Activated CD8-positive, alpha-beta T cell treated with anti-CD3 and anti-CD28 coated beads for 36 hours (primary cell): ENCODE results near the gene TSPAN32. TPM values are rescaled to one million over a fixed set of nuclear protein-coding genes. Genes with fewer than 3 reads are reported as not detected.
A peak's percentile ranks its signal among the peaks of the same experiment; 100 is the strongest.

Experiments
- ATAC-seq: fragments of 200-7000 bp; cut with Tn5 transposase; one replicate; pipeline ENCODE4 v1.10.0; 2021; ENCODE audit warnings: mild to moderate bottlenecking, moderate library complexity
- CTCF ChIA-PET: fragments of 350-600 bp; sonication (Branson Sonifier 250); formaldehyde crosslinking; loops from one replicate; lab custom pipeline; 2021; ENCODE audit warnings: antibody characterized with exemption; lab: Charles Lee
- POLR2A ChIA-PET: fragments of 350-600 bp; sonication (Branson Sonifier 250); formaldehyde crosslinking; loops from one replicate; lab custom pipeline; 2021; ENCODE audit warnings: antibody characterized with exemption; lab: Charles Lee
- DNase-seq: peaks from one replicate; pipeline ENCODE4 v3.0.0-alpha.2; 2020
- H3K27ac Mint-ChIP-seq: one replicate; pipeline ENCODE4 v1.8.0; 2021; ENCODE audit warnings: mild to moderate bottlenecking, mixed read lengths
- H3K27me3 Mint-ChIP-seq: one replicate; pipeline ENCODE4 v1.8.0; 2021; ENCODE audit warnings: mixed read lengths
- H3K36me3 Mint-ChIP-seq: one replicate; pipeline ENCODE4 v1.8.0; 2021; ENCODE audit warnings: low read depth, mixed read lengths
- H3K4me1 Mint-ChIP-seq: one replicate; pipeline ENCODE4 v1.8.0; 2021; ENCODE audit warnings: low read depth, mixed read lengths
- H3K4me3 Mint-ChIP-seq: one replicate; pipeline ENCODE4 v1.8.0; 2021; ENCODE audit warnings: mild to moderate bottlenecking, moderate library complexity, mixed read lengths
- H3K9me3 Mint-ChIP-seq: one replicate; pipeline ENCODE4 v1.8.0; 2021; ENCODE audit warnings: mixed read lengths
- intact Hi-C: fragments of 100-400 bp; cut with micrococcal nuclease; formaldehyde crosslinking; loops from one replicate; pipeline ENCODE4 v1.10.0; 2022
- total RNA-seq, 2 experiments: library from RNA; stranded (reverse); gene quantifications; one replicate each; pipeline ENCODE4 v1.2.3, GENCODE V29; 2021
- TF ChIP-seq, protein P1 (sequence below): fragments of 200-600 bp; IDR thresholded peaks from one replicate; pipeline ENCODE4 v1.8.0; 2022; ENCODE audit warnings: antibody characterized with exemption, mild to moderate bottlenecking

TSPAN32 gene
- total RNA-seq, 2 experiments from 2014 or later = 3.1 to 4.9 TPM

DNA sequence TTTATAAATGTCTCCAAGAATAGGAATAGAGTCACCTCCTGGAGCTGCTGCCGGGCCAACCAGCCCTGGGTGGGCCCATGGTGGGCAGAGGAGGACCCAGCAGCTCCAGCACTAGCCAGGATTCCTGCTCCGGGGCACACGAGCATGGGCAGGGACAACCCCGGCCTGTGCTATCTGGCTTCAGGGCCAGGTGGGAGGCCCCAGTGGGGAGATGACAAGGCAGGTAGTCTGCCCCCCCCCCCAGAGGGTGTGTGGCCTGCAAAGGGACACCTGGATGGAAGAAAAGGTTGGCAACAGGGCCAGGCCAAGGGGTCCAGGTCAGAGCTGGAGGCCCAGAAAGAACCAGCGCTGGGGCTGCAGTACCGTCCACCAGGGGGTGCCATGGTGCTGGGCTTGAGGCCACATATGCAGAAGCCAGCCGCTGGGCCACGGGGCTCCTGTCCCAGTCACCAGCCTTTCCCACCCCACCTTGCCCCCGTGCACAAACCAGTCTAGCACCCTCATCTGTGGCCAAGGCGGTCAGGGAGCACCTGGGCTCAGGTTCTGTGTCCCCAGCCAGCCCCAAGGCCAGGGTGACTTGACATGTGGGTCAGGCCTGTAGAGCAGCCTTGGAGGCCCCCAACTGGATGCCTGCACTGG, 3.4 kb downstream of the TSPAN32 start:
- Mint-ChIP-seq H3K4me3 (peak overlapping the region; percentile 53), H3K36me3 (no peaks in the 10 kb centered on the region), H3K27me3 (no peaks in the 10 kb centered on the region), H3K27ac (peak overlapping the region; percentile 91), H3K4me1 (peaks cover 65% of the 10 kb centered on the region), H3K9me3 (no peaks in the 10 kb centered on the region)
- ATAC-seq (peak; percentile 43), DNase-seq (peak; percentile 94)
- ChIA-PET POLR2A (interaction anchor here (0.7 to 2.0 kb wide), 7 partner anchors 73 to 1289 kb away, joined by 3 to 9 read pairs (median 4); no protein-coding TSS in a partner anchor), CTCF (interaction anchor here (0.8 to 13.9 kb wide), 40 partner anchors 8 to 598 kb away, joined by 3 to 381 read pairs (median 6); partner anchors contain the start of genes CD81 and TSSC4)
- TF ChIP-seq, protein P1, sequence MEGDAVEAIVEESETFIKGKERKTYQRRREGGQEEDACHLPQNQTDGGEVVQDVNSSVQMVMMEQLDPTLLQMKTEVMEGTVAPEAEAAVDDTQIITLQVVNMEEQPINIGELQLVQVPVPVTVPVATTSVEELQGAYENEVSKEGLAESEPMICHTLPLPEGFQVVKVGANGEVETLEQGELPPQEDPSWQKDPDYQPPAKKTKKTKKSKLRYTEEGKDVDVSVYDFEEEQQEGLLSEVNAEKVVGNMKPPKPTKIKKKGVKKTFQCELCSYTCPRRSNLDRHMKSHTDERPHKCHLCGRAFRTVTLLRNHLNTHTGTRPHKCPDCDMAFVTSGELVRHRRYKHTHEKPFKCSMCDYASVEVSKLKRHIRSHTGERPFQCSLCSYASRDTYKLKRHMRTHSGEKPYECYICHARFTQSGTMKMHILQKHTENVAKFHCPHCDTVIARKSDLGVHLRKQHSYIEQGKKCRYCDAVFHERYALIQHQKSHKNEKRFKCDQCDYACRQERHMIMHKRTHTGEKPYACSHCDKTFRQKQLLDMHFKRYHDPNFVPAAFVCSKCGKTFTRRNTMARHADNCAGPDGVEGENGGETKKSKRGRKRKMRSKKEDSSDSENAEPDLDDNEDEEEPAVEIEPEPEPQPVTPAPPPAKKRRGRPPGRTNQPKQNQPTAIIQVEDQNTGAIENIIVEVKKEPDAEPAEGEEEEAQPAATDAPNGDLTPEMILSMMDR = peak; percentile 80
- intact Hi-C loops = loop anchor here (1.0 to 10.0 kb wide), 3 partner anchors 97 to 590 kb away; partner anchors contain the start of gene TSSC4

DNA sequence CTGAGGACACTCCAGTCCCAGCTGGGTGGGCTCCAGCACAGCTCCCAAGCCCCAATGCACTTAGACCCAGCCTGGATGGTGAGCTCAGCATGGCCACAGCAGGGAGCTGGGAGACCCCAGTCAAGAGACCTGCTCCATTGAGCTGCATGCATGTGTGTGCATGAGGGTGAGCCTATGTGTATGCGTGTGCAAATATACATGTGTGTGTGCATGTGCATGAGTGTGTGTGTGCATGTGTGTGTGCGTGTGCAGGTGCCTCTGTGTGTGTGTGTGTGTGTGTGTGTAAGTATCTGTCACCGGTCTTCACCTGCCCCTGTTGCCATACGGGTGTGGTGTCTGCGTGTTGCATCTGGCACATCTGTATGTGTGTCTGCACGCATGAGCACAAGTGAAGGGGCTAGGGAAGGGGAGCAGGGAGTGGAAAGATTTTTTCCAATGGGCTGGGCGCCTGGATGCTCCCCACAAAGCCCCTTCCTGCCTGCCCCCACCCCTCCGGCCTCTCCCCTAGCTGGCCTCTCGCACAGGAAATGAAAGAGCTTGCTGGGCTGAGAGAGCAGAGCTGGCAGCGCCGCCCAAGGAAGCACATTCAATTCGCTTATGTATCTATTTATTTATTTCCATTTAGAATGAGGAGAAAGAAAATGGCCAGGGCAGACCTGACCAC, 4.1 kb downstream of the TSPAN32 start:
- intact Hi-C loops = loop anchor here (1.0 to 10.0 kb wide), 3 partner anchors 96 to 589 kb away; partner anchors contain the start of gene TSSC4
- Mint-ChIP-seq H3K36me3 (no peaks in the 10 kb centered on the region), H3K4me1 (peaks cover 60% of the 10 kb centered on the region), H3K27ac (peak overlapping the region; percentile 91), H3K27me3 (no peaks in the 10 kb centered on the region), H3K4me3 (peak overlapping the region; percentile 53), H3K9me3 (no peaks in the 10 kb centered on the region)
- peak; percentile 8 for ATAC-seq
- CTCF ChIA-PET = interaction anchor here (0.8 to 13.9 kb wide), 31 partner anchors 8 to 597 kb away, joined by 3 to 381 read pairs (median 7); partner anchors contain the start of genes CD81 and TSSC4
- DNase-seq = peak; percentile 54
- POLR2A ChIA-PET = interaction anchor here (0.7 to 2.0 kb wide), 6 partner anchors 81 to 510 kb away, joined by 3 to 9 read pairs (median 4); partner anchors contain the start of gene TSSC4
- TF ChIP-seq, protein P1 = no peak

DNA sequence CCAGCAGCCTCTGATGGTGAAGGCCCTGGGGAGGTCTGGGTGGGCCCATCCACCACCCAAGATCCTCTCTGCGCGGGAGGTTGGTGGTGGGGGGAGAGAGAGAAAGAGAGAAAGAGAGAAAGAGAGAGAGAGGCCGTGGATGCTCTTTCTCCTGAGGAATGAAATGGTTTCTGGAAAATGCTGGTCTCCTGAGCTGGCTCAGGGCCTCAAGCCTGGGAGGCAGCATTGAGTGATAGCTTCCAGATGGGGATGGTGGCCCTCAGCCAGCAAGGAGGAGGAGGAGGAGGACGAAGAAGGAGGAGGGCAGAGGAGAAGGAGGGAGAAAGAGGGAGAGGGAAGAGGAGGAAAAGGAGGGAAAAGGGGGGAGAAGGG, 4.6 kb downstream of the TSPAN32 start:
- Mint-ChIP-seq H3K9me3 (no peaks in the 10 kb centered on the region), H3K4me1 (peaks cover 54% of the 10 kb centered on the region), H3K27me3 (no peaks in the 10 kb centered on the region), H3K4me3 (peak overlapping the region; percentile 53), H3K36me3 (no peaks in the 10 kb centered on the region), H3K27ac (peak overlapping the region; percentile 91)
- TF ChIP-seq, protein P1 = no peak
- DNase-seq = no peak
- CTCF ChIA-PET = interaction anchor here (0.8 to 13.9 kb wide), 19 partner anchors 11 to 226 kb away, joined by 3 to 381 read pairs (median 13); partner anchors contain the start of genes CD81 and TSSC4
- POLR2A ChIA-PET = interaction anchor here (1.4 to 1.9 kb wide), 2 partner anchors 94 to 226 kb away, joined by 4 read pairs; partner anchors contain the start of gene TSSC4
- intact Hi-C loops = loop anchor here (5.0 to 10.0 kb wide), 2 partner anchors 96 to 588 kb away; partner anchors contain the start of gene TSSC4
- ATAC-seq = no peak

DNA sequence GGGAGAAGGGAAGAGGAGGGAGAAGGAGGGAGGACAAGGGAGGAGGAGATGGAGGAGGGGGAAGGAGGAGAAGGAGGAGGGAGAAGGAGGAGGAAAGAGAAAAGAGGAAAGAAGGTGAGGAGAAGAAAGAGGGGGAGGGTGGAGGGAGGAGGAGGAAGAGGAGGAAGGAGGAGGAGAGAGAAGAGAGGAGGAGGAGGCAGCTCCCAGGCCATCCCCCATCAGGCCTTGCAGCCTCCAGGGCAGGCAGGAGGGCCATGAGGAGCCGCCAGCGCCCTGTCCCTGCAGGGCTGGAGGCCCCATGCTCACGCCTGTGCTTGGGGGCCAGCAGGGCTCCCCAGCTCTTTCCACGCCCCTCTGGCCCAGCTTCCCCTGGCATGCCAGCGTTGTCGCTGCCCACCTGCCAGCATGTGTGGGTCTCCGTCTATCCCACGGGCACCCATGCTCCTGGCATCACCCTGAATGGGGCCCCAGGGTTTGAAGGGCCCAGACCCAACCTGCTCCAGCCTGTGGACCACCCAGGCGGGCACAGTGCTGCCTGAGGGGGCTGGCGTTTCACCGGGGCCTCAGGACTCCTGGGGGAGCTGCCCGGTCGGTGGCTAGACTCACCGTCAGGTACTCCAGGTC, 5.2 kb downstream of the TSPAN32 start:
- TF ChIP-seq, protein P1 = no peak
- Mint-ChIP-seq H3K36me3 (no peaks in the 10 kb centered on the region), H3K4me3 (no peak overlapping the region), H3K27me3 (no peaks in the 10 kb centered on the region), H3K27ac (no peak overlapping the region), H3K4me1 (peaks cover 49% of the 10 kb centered on the region), H3K9me3 (no peaks in the 10 kb centered on the region)
- no peak for ATAC-seq
- CTCF ChIA-PET = interaction anchor here (1.2 to 13.9 kb wide), 11 partner anchors 11 to 225 kb away, joined by 3 to 381 read pairs (median 16); partner anchors contain the start of gene TSSC4
- intact Hi-C loops = loop anchor here (5.0 to 10.0 kb wide), 2 partner anchors 95 to 588 kb away; partner anchors contain the start of gene TSSC4
- no peak for DNase-seq
- POLR2A ChIA-PET = interaction anchor here (1.4 to 1.9 kb wide), 2 partner anchors 94 to 226 kb away, joined by 4 read pairs; partner anchors contain the start of gene TSSC4
